Measurements from ENCODE around the gene PRKN. TPM values are rescaled to one million over a fixed set of nuclear protein-coding genes. Genes with fewer than 3 reads are reported as not detected.
"Not testable (repeated sequence)": the region's sequence is repeated elsewhere in the genome, so short reads cannot be mapped to it uniquely, and the experiment has no call there.

Gene PRKN
- total RNA-seq, 6 experiments from 2014 or later, result 0.32 TPM; not detected in 5

DNA sequence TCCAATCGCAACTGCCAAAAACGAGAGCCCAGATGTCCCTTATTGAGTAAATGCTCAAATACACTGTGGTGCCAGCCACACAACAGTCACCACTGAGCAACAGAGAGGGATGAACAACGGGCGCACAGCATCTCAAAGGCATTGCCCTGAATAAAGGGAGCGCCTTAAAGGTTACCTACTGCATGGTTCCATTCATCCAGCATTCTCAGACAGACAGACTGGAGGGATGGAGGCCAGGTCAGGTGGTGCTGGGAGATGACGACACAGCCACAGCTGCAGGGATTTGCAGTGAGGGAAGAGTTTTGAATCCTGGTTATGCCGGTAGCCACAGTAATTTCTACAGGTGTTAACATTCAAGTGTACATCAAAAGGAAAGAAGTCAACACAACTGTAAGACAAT, 838.2 kb downstream of the PRKN start:
- TF ChIP-seq CTCF (IDR thresholded peaks at IDR 0.05), result no peak
- H3K9me3 Mint-ChIP-seq, result peaks cover 27% of the 10 kb centered on the region
- H3K27ac Mint-ChIP-seq, result no peak overlapping the region
- H3K4me1 Mint-ChIP-seq (ENCODE audit: low read depth), result no peaks in the 10 kb centered on the region
- H3K27me3 Mint-ChIP-seq (ENCODE audit: insufficient read depth), result no peaks in the 10 kb centered on the region
- H3K4me3 Mint-ChIP-seq, result no peak overlapping the region
- H3K36me3 Mint-ChIP-seq (ENCODE audit: low read depth), result no peaks in the 10 kb centered on the region
- no peak for DNase-seq

- H3K4me3 Mint-ChIP-seq; H3K36me3 Mint-ChIP-seq (ENCODE audit: low read depth); H3K4me1 Mint-ChIP-seq (ENCODE audit: low read depth); H3K27ac Mint-ChIP-seq; DNase-seq; H3K27me3 Mint-ChIP-seq (ENCODE audit: insufficient read depth): not testable (repeated sequence)
- H3K9me3 Mint-ChIP-seq, result peaks cover 20% of the 10 kb centered on the region
These were observed 841.0 kb downstream of the PRKN start for GRCh38 chr6:161886545-161886944.

- Mint-ChIP-seq H3K27ac (no peak overlapping the region), H3K4me3 (no peak overlapping the region)
- DNase-seq, result no peak
These were observed 842.8 kb downstream of the PRKN start for GRCh38 chr6:161884782-161885181.

DNA sequence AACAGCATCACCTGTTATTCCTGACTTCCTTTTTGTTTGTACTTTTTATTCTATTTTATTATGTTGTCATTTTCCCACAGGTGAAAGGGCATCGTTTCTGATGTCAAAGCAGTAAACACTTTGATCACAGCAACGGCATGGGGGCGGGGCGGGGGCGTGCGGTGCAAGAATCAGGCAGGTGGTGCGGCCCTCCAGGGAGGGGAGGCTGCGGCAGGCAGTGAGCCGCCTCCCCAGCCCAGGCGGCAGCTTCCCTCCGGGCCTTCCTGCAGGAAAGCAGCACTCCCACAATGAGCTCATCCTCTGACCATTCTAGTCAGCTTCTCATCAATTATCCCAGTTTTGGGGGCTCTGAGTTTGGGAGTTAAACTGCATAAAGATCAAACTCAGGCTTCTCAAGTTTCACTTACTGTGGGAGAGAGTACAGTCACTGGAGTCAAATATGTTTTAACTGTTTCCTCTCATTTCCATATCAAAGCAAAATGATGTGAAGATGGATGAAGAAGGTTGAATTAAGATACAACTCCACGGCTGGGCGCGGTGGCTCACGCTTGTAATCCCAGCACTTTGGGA, 845.3 kb downstream of the PRKN start:
- no peak for DNase-seq
- no peak overlapping the region for H3K27ac Mint-ChIP-seq
- no peaks in the 10 kb centered on the region for H3K36me3 Mint-ChIP-seq (ENCODE audit: low read depth)
- H3K4me1 Mint-ChIP-seq (ENCODE audit: low read depth), result no peaks in the 10 kb centered on the region
- H3K4me3 Mint-ChIP-seq, result no peak overlapping the region
- no peaks in the 10 kb centered on the region; the same call in 1 of the 2 replicates for H3K27me3 Mint-ChIP-seq (ENCODE audit: insufficient read depth)
- TF ChIP-seq CTCF (IDR thresholded peaks at IDR 0.05), result no peak
- peaks cover 23% of the 10 kb centered on the region for H3K9me3 Mint-ChIP-seq

More at GRCh38 chr6:161884782-161885181, 842.8 kb downstream of the PRKN start:
- H3K9me3 Mint-ChIP-seq, result peaks cover 29% of the 10 kb centered on the region
- TF ChIP-seq CTCF (IDR thresholded peaks at IDR 0.05), result no peak
- H3K27me3 Mint-ChIP-seq (ENCODE audit: insufficient read depth), result no peaks in the 10 kb centered on the region
- no peaks in the 10 kb centered on the region for H3K4me1 Mint-ChIP-seq (ENCODE audit: low read depth)
- H3K36me3 Mint-ChIP-seq (ENCODE audit: low read depth), result no peaks in the 10 kb centered on the region

DNA sequence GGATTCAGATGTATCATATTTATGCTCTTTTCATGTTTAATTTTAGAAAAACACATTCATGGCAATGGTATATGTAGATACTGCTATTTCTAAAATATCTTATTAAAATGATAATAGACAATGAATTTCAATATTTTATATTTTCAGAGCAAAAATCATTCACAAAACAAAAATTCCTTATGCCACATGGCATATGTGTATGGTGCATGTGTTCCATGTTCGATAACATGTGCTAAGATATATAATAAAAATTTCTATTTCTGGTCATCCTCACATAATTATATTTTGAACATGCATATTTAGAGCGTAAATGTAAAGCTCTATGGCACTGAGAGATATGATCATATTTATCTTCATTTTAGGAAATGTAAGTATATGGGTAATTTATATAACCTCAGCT, 847.5 kb downstream of the PRKN start:
- DNase-seq, result no peak
- H3K4me1 Mint-ChIP-seq (ENCODE audit: low read depth), result no peaks in the 10 kb centered on the region
- no peaks in the 10 kb centered on the region for H3K36me3 Mint-ChIP-seq (ENCODE audit: low read depth)
- no peaks in the 10 kb centered on the region; the same call in 1 of the 2 replicates for H3K27me3 Mint-ChIP-seq (ENCODE audit: insufficient read depth)
- H3K9me3 Mint-ChIP-seq, result peaks cover 32% of the 10 kb centered on the region
- H3K27ac Mint-ChIP-seq, result no peak overlapping the region
- no peak overlapping the region for H3K4me3 Mint-ChIP-seq
- no peak for TF ChIP-seq CTCF (IDR thresholded peaks at IDR 0.05)

GRCh38 chr6:161876231-161876630, 851.3 kb downstream of the PRKN start:
- H3K9me3 Mint-ChIP-seq, result peaks cover 35% of the 10 kb centered on the region

More at GRCh38 chr6:161876231-161876630, 851.3 kb downstream of the PRKN start:
- no peak for TF ChIP-seq CTCF (IDR thresholded peaks at IDR 0.05)
- H3K36me3 Mint-ChIP-seq (ENCODE audit: low read depth), result no peaks in the 10 kb centered on the region
- DNase-seq, result no peak
- H3K4me1 Mint-ChIP-seq (ENCODE audit: low read depth), result no peaks in the 10 kb centered on the region
- no peaks in the 10 kb centered on the region; the same call in 1 of the 2 replicates for H3K27me3 Mint-ChIP-seq (ENCODE audit: insufficient read depth)
- no peak overlapping the region for H3K4me3 Mint-ChIP-seq
- no peak overlapping the region for H3K27ac Mint-ChIP-seq
